Breast epithelium (tissue), 4 donors: ENCODE measurements around the gene ECT2L. TPM values are rescaled to one million over a fixed set of nuclear protein-coding genes. Genes with fewer than 3 reads are reported as not detected.
"Not testable (repeated sequence)": the region's sequence is repeated elsewhere in the genome, so short reads cannot be mapped to it uniquely, and the experiment has no call there.

Source experiments
- DNase-seq, 2 donors: peaks; one replicate each; pipeline ENCODE4 v3.0.0-alpha.2; 2019; ENCODE audit warnings: low spot score in 2 of 2
- H3K27ac ChIP-seq, 2 donors: fragments of 200-600 bp; sonication (generic) in 1 of 2; one replicate each; pipeline ENCODE4 v1.5.1; 2016 to 2019; ENCODE audit warnings: mild to moderate bottlenecking in 1 of 2
- H3K27me3 ChIP-seq, 2 donors: fragments of 200-600 bp; sonication (generic) in 1 of 2; one replicate each; pipeline versions ENCODE4 v1.5.1 to v1.6.0; 2017 to 2019; ENCODE audit warnings: control low read depth in 1 of 2, mild to moderate bottlenecking in 1 of 2
- H3K36me3 ChIP-seq: fragments of 200-600 bp; one replicate; pipeline ENCODE4 v1.5.1; 2019
- H3K4me1 ChIP-seq, 2 donors: fragments of 200-600 bp; sonication (generic); one replicate each; pipeline ENCODE4 v1.5.1; 2016 to 2019; ENCODE audit warnings: control low read depth in 1 of 2
- H3K4me3 ChIP-seq, 3 donors: fragments of 200-600 bp; sonication (generic); 1 replicate in 2 of 3; 2 replicates in 1 of 3; pipeline ENCODE4 v1.5.1; 2016 to 2019; ENCODE audit warnings: mild to moderate bottlenecking in 3 of 3, moderate library complexity in 2 of 3
- H3K9me3 ChIP-seq, 2 donors: fragments of 200-600 bp; sonication (generic) in 1 of 2; one replicate each; pipeline ENCODE4 v1.5.1; 2016 to 2019; ENCODE audit warnings: control low read depth in 1 of 2
- CTCF ChIP-seq, 3 donors: fragments of 450-650 bp; IDR thresholded peaks; one replicate each; pipeline ENCODE4 v1.5.1; 2016 to 2017; ENCODE audit warnings: antibody characterized with exemption in 3 of 3, mild to moderate bottlenecking in 3 of 3, moderate library complexity in 3 of 3
- POLR2A ChIP-seq: fragments of 450-650 bp; IDR thresholded peaks from one replicate; pipeline ENCODE4 v1.6.1; 2016; ENCODE audit warnings: antibody characterized with exemption, mild to moderate bottlenecking, moderate library complexity
- POLR2AphosphoS5 ChIP-seq, 3 donors: sonication (generic); formaldehyde crosslinking; IDR thresholded peaks; one replicate each; pipeline ENCODE4 v1.6.1; 2017; ENCODE audit warnings: antibody characterized with exemption in 3 of 3
- intact Hi-C: fragments of 100-400 bp; cut with DNase I; formaldehyde crosslinking; loops from one replicate; pipeline ENCODE4 v1.15.1; 2023; ENCODE audit warnings: low total_unique reads
- total RNA-seq, 3 donors: library from RNA; depleted of rRNA; stranded (reverse); fragments of >200 nt; gene quantifications; one replicate each; pipeline ENCODE4 v1.1.0, GENCODE V29; 2016

ECT2L gene
- total RNA-seq, 3 donors from 2014 or later: 0.15 to 0.33 (median 0.16) TPM

GRCh38 chr6:138923561-138923960 is 127.7 kb downstream of the ECT2L start:
- TF ChIP-seq POLR2AphosphoS5 (IDR thresholded peaks at IDR 0.05) (no peak), CTCF (IDR thresholded peaks at IDR 0.05) (no peak), POLR2A (no peak)
- H3K4me3 ChIP-seq: no peak overlapping the region
- intact Hi-C loops: no loop called here
- H3K36me3 ChIP-seq: no peaks in the 10 kb centered on the region
- no peaks in the 10 kb centered on the region for H3K9me3 ChIP-seq
- no peaks in the 10 kb centered on the region for H3K4me1 ChIP-seq
- no peak overlapping the region for H3K27ac ChIP-seq
- H3K27me3 ChIP-seq: no peaks in the 10 kb centered on the region
- no peak for DNase-seq

GRCh38 chr6:138925806-138926205 is 129.9 kb downstream of the ECT2L start:
- Histone ChIP-seq H3K9me3 (no peaks in the 10 kb centered on the region), H3K36me3 (no peaks in the 10 kb centered on the region), H3K27ac (no peak overlapping the region), H3K4me1 (no peaks in the 10 kb centered on the region), H3K27me3 (no peaks in the 10 kb centered on the region), H3K4me3 (no peak overlapping the region)
- TF ChIP-seq CTCF (IDR thresholded peaks at IDR 0.05) (no peak), POLR2A (no peak), POLR2AphosphoS5 (IDR thresholded peaks at IDR 0.05) (no peak)
- intact Hi-C loops: no loop called here
- DNase-seq: no peak

- Histone ChIP-seq H3K27ac (no peak overlapping the region), H3K9me3 (no peaks in the 10 kb centered on the region), H3K27me3 (no peaks in the 10 kb centered on the region), H3K36me3 (no peaks in the 10 kb centered on the region), H3K4me1 (no peaks in the 10 kb centered on the region), H3K4me3 (no peak overlapping the region)
- DNase-seq: no peak
- intact Hi-C loops: no loop called here
- TF ChIP-seq CTCF (IDR thresholded peaks at IDR 0.05) (no peak), POLR2AphosphoS5 (IDR thresholded peaks at IDR 0.05) (no peak), POLR2A (no peak)
Measured at GRCh38 chr6:138926579-138926978, 130.7 kb downstream of the ECT2L start.

GRCh38 chr6:138931660-138932059 is 135.8 kb downstream of the ECT2L start:
- H3K9me3 ChIP-seq: no peaks in the 10 kb centered on the region
- intact Hi-C loops: no loop called here
- H3K4me1 ChIP-seq: no peaks in the 10 kb centered on the region
- no peaks in the 10 kb centered on the region for H3K36me3 ChIP-seq
- no peak overlapping the region for H3K27ac ChIP-seq
- no peak for DNase-seq
- H3K4me3 ChIP-seq: no peak overlapping the region
- TF ChIP-seq POLR2AphosphoS5 (IDR thresholded peaks at IDR 0.05) (no peak), CTCF (IDR thresholded peaks at IDR 0.05) (no peak), POLR2A (no peak)
- H3K27me3 ChIP-seq: no peaks in the 10 kb centered on the region

- intact Hi-C loops, H3K36me3 ChIP-seq: not testable (repeated sequence)
Measured at GRCh38 chr6:138936873-138937272, 141.0 kb downstream of the ECT2L start.

GRCh38 chr6:138943089-138943625 is 147.3 kb downstream of the ECT2L start:
- no peaks in the 10 kb centered on the region for H3K9me3 ChIP-seq
- H3K36me3 ChIP-seq: no peaks in the 10 kb centered on the region
- H3K4me1 ChIP-seq: no peaks in the 10 kb centered on the region
- no peak for TF ChIP-seq POLR2AphosphoS5 (IDR thresholded peaks at IDR 0.05)
- TF ChIP-seq POLR2A: no peak
- no peak for TF ChIP-seq CTCF (IDR thresholded peaks at IDR 0.05)
- no peak for DNase-seq
- no peak overlapping the region for H3K4me3 ChIP-seq
- no peaks in the 10 kb centered on the region for H3K27me3 ChIP-seq
- intact Hi-C loops: no loop called here
- no peak overlapping the region for H3K27ac ChIP-seq

More at GRCh38 chr6:138936873-138937272, 141.0 kb downstream of the ECT2L start:
- not testable (repeated sequence) for H3K4me3 ChIP-seq, DNase-seq, H3K9me3 ChIP-seq, H3K27me3 ChIP-seq, H3K27ac ChIP-seq, H3K4me1 ChIP-seq
